Kidney (tissue), 14 donors: Measurements from ENCODE around the gene EPHB4. TPM values are rescaled to one million over a fixed set of nuclear protein-coding genes. Genes with fewer than 3 reads are reported as not detected.

ENCODE experiments used
- DNase-seq, 5 donors: peaks; one replicate each; pipeline ENCODE4 v3.0.0-alpha.2; 2013 to 2020
- FAIRE-seq: peaks from 2 replicates; lab custom pipeline; 2012; peaks lifted over from hg19 to GRCh38; lab: Jason Lieb, UNC
- H3K27ac ChIP-seq, 2 donors: one replicate each; pipeline ENCODE4 v1.7.0; 2013; ENCODE audit warnings: low read depth in 2 of 2, low read length in 2 of 2, inconsistent platforms in 1 of 2
- H3K27me3 ChIP-seq: one replicate; pipeline ENCODE4 v1.7.1; 2013; ENCODE audit warnings: low read length, inconsistent platforms; ENCODE audit not compliant: control insufficient read depth, insufficient read depth
- H3K36me3 ChIP-seq, 3 donors: one replicate each; pipeline versions ENCODE4 v1.7.0 to v1.7.1; 2013; ENCODE audit warnings: low read length in 3 of 3, control low read depth in 1 of 3, inconsistent platforms in 1 of 3; ENCODE audit not compliant: insufficient read depth in 3 of 3, control insufficient read depth in 2 of 3
- H3K4me1 ChIP-seq, 3 donors: one replicate each; pipeline versions ENCODE4 v1.7.0 to v1.7.1; 2013; ENCODE audit warnings: low read length in 3 of 3, inconsistent platforms in 1 of 3, low read depth in 1 of 3; ENCODE audit not compliant: control insufficient read depth in 2 of 3, insufficient read depth in 2 of 3
- H3K4me3 ChIP-seq, 3 donors: one replicate each; pipeline versions ENCODE4 v1.7.0 to v1.8.1; 2013; ENCODE audit warnings: low read length in 3 of 3, control low read depth in 1 of 3, inconsistent platforms in 1 of 3
- H3K9ac ChIP-seq, 3 donors: one replicate each; pipeline versions ENCODE4 v1.7.0 to v1.7.1; 2013; ENCODE audit warnings: low read length in 3 of 3, control low read depth in 1 of 3, inconsistent platforms in 1 of 3
- H3K9me3 ChIP-seq, 3 donors: one replicate each; pipeline versions ENCODE4 v1.7.0 to v1.7.1; 2013; ENCODE audit warnings: low read length in 3 of 3, control low read depth in 1 of 3, inconsistent platforms in 1 of 3; ENCODE audit not compliant: control insufficient read depth in 2 of 3, insufficient read depth in 1 of 3
- intact Hi-C: fragments of 100-400 bp; cut with DNase I; formaldehyde crosslinking; loops from one replicate; pipeline ENCODE4 v1.11.1; 2022
- polyA plus RNA-seq: library from polyadenylated mRNA; stranded (reverse); fragments of 350-450 nt; fragmentation: Illumina TruSeq; extraction: RNeasy Lipid Tissue Mini Kit (QIAGEN cat#74804); gene quantifications from one replicate; pipeline ENCODE4 v1.2.3, GENCODE V29; 2014; ENCODE audit warnings: low read depth, low replicate concordance; ENCODE audit not compliant: insufficient read depth
- total RNA-seq: library from RNA; stranded (reverse); fragmentation: NEBNext Ultra II Directional; extraction: Animal tissue kit (Norgen Biotek cat#: 25700); gene quantifications from one replicate; pipeline ENCODE4 v1.2.1, GENCODE V29; 2021
- TF ChIP-seq, protein P1 (sequence below): IDR thresholded peaks from 3 replicates; pipeline ENCODE4 v1.5.1; 2012; ENCODE audit warnings: mild to moderate bottlenecking, moderate library complexity, borderline replicate concordance; ENCODE audit not compliant: insufficient read depth; ENCODE audit errors: extremely low read depth
- donor health status: control.
- donor health status: control.
- donor health status: control.
- donor health status: control.
- donor health status: control.
- donor health status: DM: yes; HTN: yes; CAD: no.
- donor health status: Normal renal cell carcinoma (clear cell type).

The EPHB4 gene
- total and polyA plus RNA-seq, 2 donors from 2014 or later: 33.2 to 65.5 TPM

DNA sequence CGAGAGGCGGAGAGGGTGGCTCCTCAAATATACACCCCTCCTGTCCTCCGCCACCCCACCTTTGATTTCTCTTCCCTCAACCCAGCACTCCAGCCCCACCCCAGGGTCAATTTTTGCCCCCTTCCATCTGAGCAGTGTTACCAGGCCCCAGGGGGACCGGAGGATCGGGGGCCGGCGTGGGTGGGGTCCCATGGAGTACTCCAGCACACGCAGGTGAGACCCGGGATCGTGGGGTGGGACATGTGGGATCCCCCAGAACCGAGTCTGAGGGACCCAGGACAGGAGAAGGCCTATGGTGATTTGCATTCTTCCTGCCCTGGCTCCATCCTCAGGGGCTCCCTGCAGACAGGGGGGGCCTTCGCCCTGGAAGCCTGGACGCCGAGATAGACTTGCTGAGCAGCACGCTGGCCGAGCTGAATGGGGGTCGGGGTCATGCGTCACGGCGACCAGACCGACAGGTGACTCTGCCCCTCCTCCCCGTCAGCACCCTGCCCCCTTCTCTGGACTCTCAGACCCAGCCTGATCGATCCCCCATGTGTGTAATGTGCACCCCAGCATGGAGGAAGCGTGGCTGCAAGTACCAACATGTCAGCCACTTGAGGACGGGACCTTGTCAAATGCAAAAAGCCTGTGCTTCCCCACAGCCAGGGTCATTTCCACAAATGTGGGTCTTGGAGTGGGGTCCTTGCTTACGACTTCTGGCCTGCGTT, 40.6 kb upstream of the EPHB4 start:
- intact Hi-C loops: no loop called here
- peaks cover 0 to 20% (median 13%) of the 10 kb centered on the region in 3 donors for H3K4me1 ChIP-seq
- DNase-seq (peak in 4 of 5 donors; percentile 10 to 80 (median 58)), FAIRE-seq (no peak)
- H3K36me3 ChIP-seq: peaks cover 3 to 18% (median 11%) of the 10 kb centered on the region in 3 donors
- H3K27me3 ChIP-seq: no peaks in the 10 kb centered on the region
- peak overlapping the region; percentile 66 to 88 (median 77) for H3K4me3 ChIP-seq
- peak overlapping the region; percentile 97 for H3K27ac ChIP-seq
- TF ChIP-seq, protein P1, sequence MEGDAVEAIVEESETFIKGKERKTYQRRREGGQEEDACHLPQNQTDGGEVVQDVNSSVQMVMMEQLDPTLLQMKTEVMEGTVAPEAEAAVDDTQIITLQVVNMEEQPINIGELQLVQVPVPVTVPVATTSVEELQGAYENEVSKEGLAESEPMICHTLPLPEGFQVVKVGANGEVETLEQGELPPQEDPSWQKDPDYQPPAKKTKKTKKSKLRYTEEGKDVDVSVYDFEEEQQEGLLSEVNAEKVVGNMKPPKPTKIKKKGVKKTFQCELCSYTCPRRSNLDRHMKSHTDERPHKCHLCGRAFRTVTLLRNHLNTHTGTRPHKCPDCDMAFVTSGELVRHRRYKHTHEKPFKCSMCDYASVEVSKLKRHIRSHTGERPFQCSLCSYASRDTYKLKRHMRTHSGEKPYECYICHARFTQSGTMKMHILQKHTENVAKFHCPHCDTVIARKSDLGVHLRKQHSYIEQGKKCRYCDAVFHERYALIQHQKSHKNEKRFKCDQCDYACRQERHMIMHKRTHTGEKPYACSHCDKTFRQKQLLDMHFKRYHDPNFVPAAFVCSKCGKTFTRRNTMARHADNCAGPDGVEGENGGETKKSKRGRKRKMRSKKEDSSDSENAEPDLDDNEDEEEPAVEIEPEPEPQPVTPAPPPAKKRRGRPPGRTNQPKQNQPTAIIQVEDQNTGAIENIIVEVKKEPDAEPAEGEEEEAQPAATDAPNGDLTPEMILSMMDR: no peak
- peak overlapping the region; percentile 48 to 99 (median 93) for H3K9ac ChIP-seq
- H3K9me3 ChIP-seq: no peaks in the 10 kb centered on the region

DNA sequence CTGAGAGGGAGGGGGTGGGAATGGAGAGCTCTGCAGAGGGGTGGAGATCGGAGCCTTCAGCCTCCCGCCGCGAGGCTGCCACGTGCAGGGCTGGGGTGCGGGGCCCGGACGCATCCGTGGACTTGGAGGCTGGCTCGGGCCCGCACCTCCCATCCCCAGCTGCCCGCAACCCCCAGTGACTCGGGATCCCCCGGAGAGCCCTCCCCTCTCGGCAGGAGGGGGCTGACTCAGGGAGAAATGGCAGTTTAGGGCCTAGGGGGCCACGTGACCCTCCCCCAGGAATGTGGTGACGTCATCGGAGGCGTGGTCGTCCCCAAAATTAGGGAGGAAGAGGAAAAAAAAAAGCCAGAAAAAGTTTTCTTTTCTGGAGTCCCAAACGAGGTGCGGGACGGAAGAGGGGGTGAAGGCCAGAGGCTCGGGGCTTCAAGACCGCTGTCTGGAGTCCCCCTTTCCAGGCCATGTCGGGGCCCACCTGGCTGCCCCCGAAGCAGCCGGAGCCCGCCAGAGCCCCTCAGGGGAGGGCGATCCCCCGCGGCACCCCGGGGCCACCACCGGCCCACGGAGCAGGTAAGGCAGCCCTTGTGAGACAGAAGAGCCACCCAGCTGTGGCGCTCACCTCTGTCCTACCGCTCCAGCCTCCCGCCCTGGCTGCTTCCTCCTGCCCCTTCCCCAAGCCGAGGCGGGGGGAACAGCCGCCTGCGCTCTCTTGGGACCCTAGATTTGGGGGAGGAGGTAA, 39.9 kb upstream of the EPHB4 start, which contains the start of gene TRIP6:
TSS of gene TRIP6 (plus strand) at position 348 of the 736 bp plus-strand sequence. CDS start at position 459, 111 bp downstream.
- FAIRE-seq (no peak), DNase-seq (peak; percentile 91 to 98 (median 94))
- peaks cover under 1 to 13% (median 11%) of the 10 kb centered on the region in 3 donors for H3K36me3 ChIP-seq
- TF ChIP-seq, protein P1: no peak
- no peaks in the 10 kb centered on the region for H3K27me3 ChIP-seq
- H3K9ac ChIP-seq: peak within 1 kb of the TSS; percentile 48 to 99 (median 93)
- H3K27ac ChIP-seq: peak within 1 kb of the TSS; percentile 97
- intact Hi-C loops: no loop called here
- peak within 1 kb of the TSS; percentile 66 to 88 (median 77) for H3K4me3 ChIP-seq
- H3K4me1 ChIP-seq: peaks cover 0 to 22% (median 13%) of the 10 kb centered on the region in 3 donors
- no peaks in the 10 kb centered on the region for H3K9me3 ChIP-seq

DNA sequence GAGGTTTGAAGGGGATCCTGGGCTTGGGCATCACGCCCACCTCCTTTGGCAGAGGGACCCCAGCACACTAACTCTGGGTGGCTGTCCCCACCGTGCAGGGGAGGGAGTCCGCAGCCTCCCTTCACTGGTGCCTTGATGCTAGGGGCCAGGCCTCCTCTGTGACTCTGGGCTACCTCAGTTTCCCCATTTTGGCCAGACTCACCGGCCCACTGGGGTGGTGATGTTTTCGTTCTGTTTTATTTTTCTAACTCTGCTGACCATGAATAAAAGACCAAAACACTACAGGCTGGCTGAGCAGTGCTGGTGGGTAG, 39.4 kb upstream of the EPHB4 start:
- Histone ChIP-seq H3K4me3 (peak overlapping the region; percentile 24 to 88 (median 36)), H3K9me3 (no peaks in the 10 kb centered on the region), H3K9ac (peak overlapping the region in 2 of 3 donors; percentile 6 to 99), H3K27me3 (no peaks in the 10 kb centered on the region), H3K27ac (peak overlapping the region; percentile 97), H3K4me1 (peaks cover 0 to 22% (median 13%) of the 10 kb centered on the region in 3 donors), H3K36me3 (peaks cover 0 to 12% (median 11%) of the 10 kb centered on the region in 3 donors)
- FAIRE-seq: no peak
- DNase-seq: peak in 1 of 5 donors; percentile 70
- intact Hi-C loops: no loop called here
- TF ChIP-seq, protein P1: no peak
